Activated CD8-positive, alpha-beta T cell treated with anti-CD3 and anti-CD28 coated beads for 36 hours (primary cell): Measurements from ENCODE around the gene USP43. TPM values are rescaled to one million over a fixed set of nuclear protein-coding genes. Genes with fewer than 3 reads are reported as not detected.

Experiments used
- ATAC-seq: fragments of 200-7000 bp; cut with Tn5 transposase; one replicate; pipeline ENCODE4 v1.10.0; 2021; ENCODE audit warnings: mild to moderate bottlenecking, moderate library complexity
- CTCF ChIA-PET: fragments of 350-600 bp; sonication (Branson Sonifier 250); formaldehyde crosslinking; loops from one replicate; lab custom pipeline; 2021; ENCODE audit warnings: antibody characterized with exemption; lab: Charles Lee
- POLR2A ChIA-PET: fragments of 350-600 bp; sonication (Branson Sonifier 250); formaldehyde crosslinking; loops from one replicate; lab custom pipeline; 2021; ENCODE audit warnings: antibody characterized with exemption; lab: Charles Lee
- DNase-seq: peaks from one replicate; pipeline ENCODE4 v3.0.0-alpha.2; 2020
- H3K27ac Mint-ChIP-seq: one replicate; pipeline ENCODE4 v1.8.0; 2021; ENCODE audit warnings: mild to moderate bottlenecking, mixed read lengths
- H3K27me3 Mint-ChIP-seq: one replicate; pipeline ENCODE4 v1.8.0; 2021; ENCODE audit warnings: mixed read lengths
- H3K36me3 Mint-ChIP-seq: one replicate; pipeline ENCODE4 v1.8.0; 2021; ENCODE audit warnings: low read depth, mixed read lengths
- H3K4me1 Mint-ChIP-seq: one replicate; pipeline ENCODE4 v1.8.0; 2021; ENCODE audit warnings: low read depth, mixed read lengths
- H3K4me3 Mint-ChIP-seq: one replicate; pipeline ENCODE4 v1.8.0; 2021; ENCODE audit warnings: mild to moderate bottlenecking, moderate library complexity, mixed read lengths
- H3K9me3 Mint-ChIP-seq: one replicate; pipeline ENCODE4 v1.8.0; 2021; ENCODE audit warnings: mixed read lengths
- intact Hi-C: fragments of 100-400 bp; cut with micrococcal nuclease; formaldehyde crosslinking; loops from one replicate; pipeline ENCODE4 v1.10.0; 2022
- total RNA-seq, 2 experiments: library from RNA; stranded (reverse); gene quantifications; one replicate each; pipeline ENCODE4 v1.2.3, GENCODE V29; 2021
- TF ChIP-seq, protein P1 (sequence below): fragments of 200-600 bp; IDR thresholded peaks from one replicate; pipeline ENCODE4 v1.8.0; 2022; ENCODE audit warnings: antibody characterized with exemption, mild to moderate bottlenecking

USP43 gene
- total RNA-seq, 2 experiments from 2014 or later: 0.38 to 0.43 TPM

DNA sequence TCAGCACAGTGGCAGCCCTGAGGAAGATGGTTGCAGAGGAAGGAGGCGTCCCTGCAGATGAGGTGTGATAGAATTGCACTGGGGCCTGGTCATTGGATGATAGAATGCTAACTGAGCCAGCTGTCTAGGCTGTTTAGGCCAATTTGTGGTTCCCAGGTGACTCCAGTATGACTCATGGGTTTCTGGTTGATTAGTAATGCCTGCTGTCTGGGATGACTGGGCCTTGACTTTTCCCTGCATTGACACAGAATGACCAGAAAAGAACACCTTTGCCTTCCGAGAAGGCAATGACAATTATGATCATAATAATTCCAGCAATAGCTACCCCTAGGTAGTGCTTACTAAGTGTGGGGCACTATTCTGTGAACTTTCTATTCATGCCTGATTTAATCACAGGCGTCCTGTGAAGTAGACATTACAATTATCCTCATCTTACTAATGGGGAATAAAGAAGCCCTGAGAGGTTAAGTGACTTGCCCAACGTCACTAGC lies 31.5 kb downstream of the USP43 start:
- Mint-ChIP-seq H3K9me3 (peaks cover 10% of the 10 kb centered on the region), H3K36me3 (peaks cover 5% of the 10 kb centered on the region), H3K27me3 (peaks cover 2% of the 10 kb centered on the region), H3K4me3 (no peak overlapping the region), H3K4me1 (no peaks in the 10 kb centered on the region), H3K27ac (no peak overlapping the region)
- DNase-seq: peak; percentile 4
- intact Hi-C loops: no loop called here
- ChIA-PET CTCF (interaction anchor here (1.1 to 5.1 kb wide), 2 partner anchors 21 to 100 kb away, joined by 3 to 24 read pairs; partner anchors contain the start of genes CFAP52 and STX8), POLR2A (no interaction called here)
- peak; percentile 62 for ATAC-seq
- TF ChIP-seq, protein P1, sequence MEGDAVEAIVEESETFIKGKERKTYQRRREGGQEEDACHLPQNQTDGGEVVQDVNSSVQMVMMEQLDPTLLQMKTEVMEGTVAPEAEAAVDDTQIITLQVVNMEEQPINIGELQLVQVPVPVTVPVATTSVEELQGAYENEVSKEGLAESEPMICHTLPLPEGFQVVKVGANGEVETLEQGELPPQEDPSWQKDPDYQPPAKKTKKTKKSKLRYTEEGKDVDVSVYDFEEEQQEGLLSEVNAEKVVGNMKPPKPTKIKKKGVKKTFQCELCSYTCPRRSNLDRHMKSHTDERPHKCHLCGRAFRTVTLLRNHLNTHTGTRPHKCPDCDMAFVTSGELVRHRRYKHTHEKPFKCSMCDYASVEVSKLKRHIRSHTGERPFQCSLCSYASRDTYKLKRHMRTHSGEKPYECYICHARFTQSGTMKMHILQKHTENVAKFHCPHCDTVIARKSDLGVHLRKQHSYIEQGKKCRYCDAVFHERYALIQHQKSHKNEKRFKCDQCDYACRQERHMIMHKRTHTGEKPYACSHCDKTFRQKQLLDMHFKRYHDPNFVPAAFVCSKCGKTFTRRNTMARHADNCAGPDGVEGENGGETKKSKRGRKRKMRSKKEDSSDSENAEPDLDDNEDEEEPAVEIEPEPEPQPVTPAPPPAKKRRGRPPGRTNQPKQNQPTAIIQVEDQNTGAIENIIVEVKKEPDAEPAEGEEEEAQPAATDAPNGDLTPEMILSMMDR: no peak

DNA sequence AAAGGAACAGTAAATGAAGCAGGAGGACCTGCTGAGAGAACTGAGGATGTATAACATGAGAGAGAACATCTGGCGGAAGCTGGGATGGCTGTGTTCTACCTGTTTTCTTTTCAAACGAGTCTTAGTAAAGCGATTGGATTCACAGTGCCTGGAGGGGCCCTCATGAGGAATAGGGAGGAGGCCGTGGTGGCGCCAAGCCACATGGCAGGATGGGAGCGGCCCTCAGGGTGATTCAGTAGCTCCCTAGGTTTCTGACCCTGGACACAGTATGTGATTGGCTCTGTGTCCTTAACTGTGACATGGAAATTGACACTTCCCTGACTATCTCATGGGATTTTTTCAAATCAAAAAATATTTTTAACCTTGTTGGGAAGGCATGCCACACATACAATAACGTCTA lies 32.1 kb downstream of the USP43 start:
- peaks cover 2% of the 10 kb centered on the region for H3K27me3 Mint-ChIP-seq
- ATAC-seq (no peak), DNase-seq (no peak)
- CTCF ChIA-PET: interaction anchor here (5.1 kb wide), 1 partner anchor 101 kb away, joined by 24 read pairs; the partner anchor contains the start of genes CFAP52 and STX8
- peaks cover 10% of the 10 kb centered on the region for H3K9me3 Mint-ChIP-seq
- peaks cover 5% of the 10 kb centered on the region for H3K36me3 Mint-ChIP-seq
- POLR2A ChIA-PET: no interaction called here
- TF ChIP-seq, protein P1: no peak
- H3K27ac Mint-ChIP-seq: no peak overlapping the region
- no peaks in the 10 kb centered on the region for H3K4me1 Mint-ChIP-seq
- intact Hi-C loops: no loop called here
- no peak overlapping the region for H3K4me3 Mint-ChIP-seq

DNA sequence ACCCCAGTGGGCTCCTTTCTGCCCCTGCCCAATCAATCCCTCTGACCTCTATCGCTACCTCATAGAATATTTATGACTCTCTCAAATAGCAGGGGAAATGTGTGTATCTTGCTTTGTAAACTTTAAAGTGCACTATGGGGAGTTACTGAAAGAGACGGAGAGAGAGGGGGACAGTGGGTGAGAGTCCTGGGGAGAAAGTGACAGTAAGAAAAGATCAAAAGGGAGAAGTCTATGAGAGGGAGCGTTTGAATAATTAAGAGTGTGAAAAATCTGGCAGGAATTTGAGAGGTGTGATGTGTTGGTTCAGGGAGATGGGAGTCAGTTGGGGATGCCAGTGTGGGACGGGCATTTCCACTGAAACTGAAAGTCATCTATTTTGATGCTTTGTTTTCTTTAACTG lies 32.6 kb downstream of the USP43 start:
- Mint-ChIP-seq H3K4me1 (no peaks in the 10 kb centered on the region), H3K9me3 (peaks cover 10% of the 10 kb centered on the region), H3K36me3 (peaks cover 5% of the 10 kb centered on the region), H3K27ac (no peak overlapping the region), H3K27me3 (peaks cover 2% of the 10 kb centered on the region), H3K4me3 (no peak overlapping the region)
- ATAC-seq (no peak), DNase-seq (no peak)
- intact Hi-C loops: no loop called here
- CTCF ChIA-PET: interaction anchor here (5.1 kb wide), 1 partner anchor 101 kb away, joined by 24 read pairs; the partner anchor contains the start of genes CFAP52 and STX8
- TF ChIP-seq, protein P1: no peak
- POLR2A ChIA-PET: no interaction called here

DNA sequence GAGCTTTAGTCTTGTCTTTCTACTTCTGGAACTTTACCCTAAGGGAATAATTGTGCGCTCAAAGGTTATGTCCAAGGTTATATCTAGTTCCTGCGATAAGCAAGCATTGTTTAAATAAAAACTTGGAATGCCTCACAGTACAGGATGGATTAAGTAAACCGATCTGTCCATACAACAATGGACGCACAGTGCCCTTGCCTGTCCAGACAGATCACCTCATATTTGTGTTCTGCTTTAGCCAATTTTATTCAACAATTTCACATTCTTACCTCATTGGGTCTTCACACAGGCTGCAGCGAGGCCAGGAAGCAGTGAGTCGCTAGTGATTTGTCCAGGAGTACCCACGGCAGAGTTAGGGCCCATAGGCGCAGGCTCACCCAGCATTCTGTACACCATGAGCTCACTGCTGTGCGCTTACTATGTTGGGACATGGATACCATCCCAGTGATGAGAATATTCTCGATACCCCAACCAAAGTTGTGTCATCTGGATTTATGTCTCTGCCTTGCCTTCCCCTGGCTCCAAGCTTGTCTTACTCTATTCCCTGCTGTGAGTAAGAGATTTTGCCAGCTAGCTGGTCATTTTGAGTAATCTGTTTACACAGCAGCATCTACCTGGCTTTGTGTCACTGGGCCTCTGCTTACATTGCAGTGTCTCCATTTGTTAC lies 39.8 kb downstream of the USP43 start:
- ChIA-PET CTCF (interaction anchor here (1.7 kb wide), 1 partner anchor 108 kb away, joined by 4 read pairs; no protein-coding TSS in a partner anchor), POLR2A (no interaction called here)
- ATAC-seq (no peak), DNase-seq (no peak)
- H3K4me3 Mint-ChIP-seq: no peak overlapping the region
- peaks cover 2% of the 10 kb centered on the region for H3K36me3 Mint-ChIP-seq
- intact Hi-C loops: no loop called here
- TF ChIP-seq, protein P1: no peak
- no peak overlapping the region for H3K27ac Mint-ChIP-seq
- H3K27me3 Mint-ChIP-seq: peaks cover 2% of the 10 kb centered on the region
- peaks cover 8% of the 10 kb centered on the region for H3K9me3 Mint-ChIP-seq
- no peaks in the 10 kb centered on the region for H3K4me1 Mint-ChIP-seq

DNA sequence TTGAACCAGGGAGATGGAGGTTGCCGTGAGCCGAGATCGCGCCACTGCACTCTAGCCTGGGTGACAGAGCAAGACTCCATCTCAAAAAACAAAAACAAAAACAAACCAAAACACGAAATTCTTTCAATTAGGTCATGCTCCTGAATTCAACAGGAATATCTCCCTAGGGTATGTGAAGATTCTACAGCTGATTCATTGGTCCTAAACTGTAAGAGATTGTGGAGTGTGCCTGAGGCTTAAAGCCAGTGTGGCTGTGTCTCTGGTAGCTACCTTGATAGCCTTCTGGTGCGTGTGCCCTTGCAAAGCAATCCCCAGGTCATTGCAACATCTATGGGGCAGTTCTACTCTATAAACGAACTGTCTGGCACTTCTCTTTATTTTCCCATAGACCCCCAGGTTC lies 48.4 kb downstream of the USP43 start:
- TF ChIP-seq, protein P1: no peak
- ATAC-seq: no peak
- ChIA-PET CTCF (interaction anchor here (0.8 kb wide), 1 partner anchor 116 kb away, joined by 3 read pairs; no protein-coding TSS in a partner anchor), POLR2A (no interaction called here)
- peaks cover 2% of the 10 kb centered on the region for H3K27me3 Mint-ChIP-seq
- DNase-seq: no peak
- no peaks in the 10 kb centered on the region for H3K9me3 Mint-ChIP-seq
- H3K4me3 Mint-ChIP-seq: no peak overlapping the region
- H3K27ac Mint-ChIP-seq: no peak overlapping the region
- no peaks in the 10 kb centered on the region for H3K4me1 Mint-ChIP-seq
- intact Hi-C loops: no loop called here
- H3K36me3 Mint-ChIP-seq: no peaks in the 10 kb centered on the region
